ENCODE measurements around the gene UGGT1.
A peak's percentile ranks its signal among the peaks of the same experiment; 100 is the strongest.

Gene UGGT1, protein sequence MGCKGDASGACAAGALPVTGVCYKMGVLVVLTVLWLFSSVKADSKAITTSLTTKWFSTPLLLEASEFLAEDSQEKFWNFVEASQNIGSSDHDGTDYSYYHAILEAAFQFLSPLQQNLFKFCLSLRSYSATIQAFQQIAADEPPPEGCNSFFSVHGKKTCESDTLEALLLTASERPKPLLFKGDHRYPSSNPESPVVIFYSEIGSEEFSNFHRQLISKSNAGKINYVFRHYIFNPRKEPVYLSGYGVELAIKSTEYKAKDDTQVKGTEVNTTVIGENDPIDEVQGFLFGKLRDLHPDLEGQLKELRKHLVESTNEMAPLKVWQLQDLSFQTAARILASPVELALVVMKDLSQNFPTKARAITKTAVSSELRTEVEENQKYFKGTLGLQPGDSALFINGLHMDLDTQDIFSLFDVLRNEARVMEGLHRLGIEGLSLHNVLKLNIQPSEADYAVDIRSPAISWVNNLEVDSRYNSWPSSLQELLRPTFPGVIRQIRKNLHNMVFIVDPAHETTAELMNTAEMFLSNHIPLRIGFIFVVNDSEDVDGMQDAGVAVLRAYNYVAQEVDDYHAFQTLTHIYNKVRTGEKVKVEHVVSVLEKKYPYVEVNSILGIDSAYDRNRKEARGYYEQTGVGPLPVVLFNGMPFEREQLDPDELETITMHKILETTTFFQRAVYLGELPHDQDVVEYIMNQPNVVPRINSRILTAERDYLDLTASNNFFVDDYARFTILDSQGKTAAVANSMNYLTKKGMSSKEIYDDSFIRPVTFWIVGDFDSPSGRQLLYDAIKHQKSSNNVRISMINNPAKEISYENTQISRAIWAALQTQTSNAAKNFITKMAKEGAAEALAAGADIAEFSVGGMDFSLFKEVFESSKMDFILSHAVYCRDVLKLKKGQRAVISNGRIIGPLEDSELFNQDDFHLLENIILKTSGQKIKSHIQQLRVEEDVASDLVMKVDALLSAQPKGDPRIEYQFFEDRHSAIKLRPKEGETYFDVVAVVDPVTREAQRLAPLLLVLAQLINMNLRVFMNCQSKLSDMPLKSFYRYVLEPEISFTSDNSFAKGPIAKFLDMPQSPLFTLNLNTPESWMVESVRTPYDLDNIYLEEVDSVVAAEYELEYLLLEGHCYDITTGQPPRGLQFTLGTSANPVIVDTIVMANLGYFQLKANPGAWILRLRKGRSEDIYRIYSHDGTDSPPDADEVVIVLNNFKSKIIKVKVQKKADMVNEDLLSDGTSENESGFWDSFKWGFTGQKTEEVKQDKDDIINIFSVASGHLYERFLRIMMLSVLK (N-terminal part only)

DNA sequence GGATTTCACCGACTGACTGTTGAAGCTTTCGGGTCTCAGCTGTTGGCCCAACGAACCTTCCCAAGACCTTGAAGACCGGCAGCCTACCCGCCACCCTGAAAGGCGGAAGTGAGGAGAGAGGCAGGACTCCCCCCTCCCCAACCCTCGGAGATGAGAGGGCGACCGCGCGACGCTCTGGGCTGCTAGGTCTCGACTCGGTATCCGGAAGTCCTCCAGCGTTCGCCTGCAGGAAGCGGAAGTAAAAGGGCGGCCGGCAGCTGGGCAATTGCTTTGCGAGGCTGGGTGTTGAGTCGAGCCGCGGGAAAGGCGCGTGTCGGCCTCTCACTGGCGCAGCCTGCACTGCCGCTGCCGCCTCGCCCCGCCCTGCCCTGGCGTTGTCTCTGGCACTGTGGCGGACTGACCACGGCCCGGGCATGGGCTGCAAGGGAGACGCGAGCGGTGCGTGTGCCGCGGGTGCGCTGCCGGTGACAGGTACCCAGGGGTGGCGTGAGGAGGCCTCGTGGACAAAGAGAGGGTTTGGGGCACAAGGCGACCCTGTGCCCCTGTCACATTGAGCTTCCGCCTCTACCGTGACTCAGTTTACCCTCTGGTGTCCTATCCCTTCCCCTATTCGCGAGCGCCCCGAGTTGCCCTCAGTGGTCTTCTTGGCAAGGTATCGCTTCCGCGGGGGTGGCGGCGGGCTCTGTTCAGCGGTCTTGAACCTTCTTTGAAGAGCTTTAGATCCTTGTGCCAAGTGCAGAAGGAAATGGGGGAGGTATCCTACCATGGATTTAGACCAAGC lies at the start of gene UGGT1:
UGGT1 (plus strand) TSS at position 256 of the 781 bp plus-strand sequence; CDS start at position 414, 158 bp downstream.
- peak; percentile 84 for DNase-seq (ENCODE audit: low read depth)

DNA sequence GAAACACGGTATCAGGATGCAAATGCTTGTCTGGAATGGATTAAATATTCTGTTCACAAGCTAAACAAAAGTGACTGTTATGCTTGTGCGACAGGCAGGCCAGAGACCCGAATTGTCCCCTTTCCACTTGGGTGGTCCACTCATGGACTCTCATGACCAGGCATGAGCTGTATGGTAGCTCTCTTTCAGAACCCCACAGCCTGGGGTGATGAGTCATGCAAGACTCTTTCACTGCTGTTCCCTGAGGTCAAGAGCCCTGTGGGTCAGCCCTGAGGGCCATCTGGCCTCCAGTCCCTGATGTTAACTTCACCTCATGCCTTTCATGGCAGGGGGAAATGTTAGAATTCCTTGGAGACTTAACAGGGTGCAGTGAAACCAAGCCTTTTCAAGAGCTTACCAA lies 49.4 kb upstream of the UGGT1 start:
- no peak for DNase-seq (ENCODE audit: low read depth)

DNA sequence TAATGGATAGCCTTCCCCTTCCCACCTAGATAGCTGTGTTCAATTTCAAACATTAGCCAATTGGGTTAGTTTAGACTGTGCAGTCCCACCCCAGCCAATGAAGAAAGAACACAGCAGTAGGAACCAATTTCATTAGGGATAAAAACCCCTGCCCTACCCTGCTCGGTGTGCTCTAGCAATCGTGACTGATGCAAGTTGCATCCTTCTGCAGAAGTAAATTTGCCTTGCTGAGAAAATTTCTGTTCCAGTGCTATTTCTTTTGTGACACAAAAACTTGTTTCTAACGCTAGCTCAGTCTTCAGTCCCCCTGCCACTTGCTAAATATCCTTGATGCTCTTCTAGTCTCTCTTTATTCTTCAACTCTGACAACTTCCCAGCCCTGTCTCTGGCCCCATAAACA lies 48.0 kb upstream of the UGGT1 start:
- DNase-seq (ENCODE audit: low read depth) = no peak

DNA sequence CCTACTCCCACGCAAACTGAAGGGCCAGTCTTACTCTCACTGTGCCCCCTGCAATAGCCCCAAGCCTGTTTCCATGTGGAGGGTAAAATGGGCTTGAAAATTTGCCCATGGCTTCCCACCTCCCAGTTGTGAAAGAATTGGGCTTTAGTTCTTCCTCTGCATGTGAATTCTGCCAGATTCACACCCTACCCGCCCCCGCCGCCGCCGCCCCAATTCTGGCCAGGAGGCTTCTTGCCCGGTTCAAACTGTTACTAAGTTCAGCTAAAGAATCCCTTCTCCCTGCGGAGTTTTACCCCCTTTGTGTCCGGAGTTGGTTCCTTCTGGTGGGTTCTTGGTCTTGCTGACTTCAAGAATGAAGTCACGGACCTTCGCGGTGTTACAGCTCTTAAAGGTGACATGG lies 37.7 kb upstream of the UGGT1 start:
- DNase-seq (ENCODE audit: low read depth) = no peak

DNA sequence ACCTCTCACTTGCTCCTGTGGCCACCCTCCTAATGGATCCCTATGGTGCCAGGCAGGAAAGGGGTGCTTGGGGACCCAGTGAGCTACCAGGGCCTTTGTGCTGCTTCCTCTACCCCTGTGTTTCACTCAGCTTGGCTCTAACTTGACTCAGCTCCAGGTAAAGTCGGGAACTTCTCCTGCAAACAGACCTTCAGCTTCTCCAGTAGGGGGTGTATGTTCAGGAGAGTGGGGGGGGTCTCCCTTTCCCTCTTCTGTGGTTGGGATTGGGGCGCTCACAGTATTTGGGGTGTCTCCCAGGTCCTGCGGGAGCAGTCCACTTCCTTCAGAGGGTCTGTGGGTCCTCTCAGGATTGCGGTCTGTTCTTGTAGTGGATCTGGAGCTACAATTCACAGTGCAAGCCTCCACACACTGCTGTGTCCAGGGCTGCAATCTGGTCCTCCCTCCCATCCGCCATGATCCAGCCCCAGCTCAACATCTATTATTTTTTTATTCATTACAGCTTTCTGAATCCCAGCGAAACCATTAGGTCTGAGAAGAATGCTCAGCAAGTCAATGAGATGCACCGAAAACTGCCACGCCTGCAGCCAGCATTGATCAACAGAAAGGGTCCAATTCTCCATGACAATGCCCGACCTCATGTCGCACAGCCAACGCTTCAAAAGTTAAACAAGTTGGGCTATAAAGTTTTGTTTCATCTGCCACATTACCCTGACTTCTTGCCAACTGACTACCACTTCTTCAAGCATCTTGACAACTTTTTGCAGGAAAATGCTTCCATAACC lies 36.7 kb upstream of the UGGT1 start:
- no peak for DNase-seq (ENCODE audit: low read depth)

DNA sequence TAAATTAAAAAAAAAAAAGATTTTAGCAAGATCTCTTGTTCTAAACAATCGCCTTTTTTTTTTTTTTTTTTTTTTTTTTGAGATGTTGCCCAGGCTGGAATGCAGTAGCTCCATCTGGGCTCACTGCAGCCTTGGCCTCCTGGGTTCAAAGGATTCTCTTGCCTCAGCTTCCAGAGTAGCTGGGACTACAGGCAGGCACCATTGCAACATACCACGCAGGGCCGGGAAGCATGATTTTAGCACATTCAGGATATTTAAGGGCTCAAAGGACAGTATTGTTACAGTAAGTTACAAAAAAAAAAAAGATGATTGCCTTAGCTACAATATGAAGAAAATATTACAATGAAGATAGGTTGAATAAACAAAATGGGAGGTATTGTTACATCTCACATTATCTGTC lies 33.7 kb upstream of the UGGT1 start:
- no peak for DNase-seq (ENCODE audit: low read depth)

DNA sequence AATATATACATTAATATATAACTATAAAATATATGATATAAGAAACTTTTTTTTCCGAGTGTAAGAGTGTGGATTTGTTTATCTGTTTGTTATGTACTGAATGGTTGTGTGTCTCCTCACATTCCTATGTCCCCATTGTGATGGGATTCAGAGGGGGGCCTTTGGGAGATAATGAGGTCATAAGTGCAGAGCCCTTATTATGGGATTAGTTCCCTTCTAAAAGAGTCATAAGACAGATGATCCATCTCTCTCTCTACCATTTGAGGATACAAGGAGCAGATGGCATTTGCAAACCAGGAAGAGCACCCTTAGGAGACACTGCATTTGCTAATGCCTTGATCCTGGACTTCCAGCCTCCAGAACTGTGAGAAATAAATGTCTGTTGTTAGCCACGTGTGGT lies 32.9 kb upstream of the UGGT1 start:
- DNase-seq (ENCODE audit: low read depth) = no peak

DNA sequence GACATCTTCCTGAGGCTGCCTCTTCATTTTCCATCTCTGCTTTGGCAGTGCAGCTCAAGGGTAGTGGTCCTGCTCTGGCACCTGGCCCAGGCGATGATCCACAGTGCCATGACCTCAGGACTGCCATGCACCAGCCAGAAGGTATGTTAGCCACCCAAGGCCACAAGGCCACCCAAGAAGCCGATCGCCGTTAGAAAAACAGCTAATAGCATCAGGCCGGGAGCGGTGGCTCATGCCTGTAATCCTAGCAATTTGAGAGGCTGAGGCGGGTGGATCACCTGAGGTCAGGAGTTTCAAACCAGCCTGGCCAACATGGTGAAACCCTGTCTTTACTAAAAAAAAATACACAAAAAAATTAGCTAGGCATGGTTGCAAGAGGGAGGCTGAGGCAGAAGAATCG lies 28.4 kb upstream of the UGGT1 start:
- no peak for DNase-seq (ENCODE audit: low read depth)

DNA sequence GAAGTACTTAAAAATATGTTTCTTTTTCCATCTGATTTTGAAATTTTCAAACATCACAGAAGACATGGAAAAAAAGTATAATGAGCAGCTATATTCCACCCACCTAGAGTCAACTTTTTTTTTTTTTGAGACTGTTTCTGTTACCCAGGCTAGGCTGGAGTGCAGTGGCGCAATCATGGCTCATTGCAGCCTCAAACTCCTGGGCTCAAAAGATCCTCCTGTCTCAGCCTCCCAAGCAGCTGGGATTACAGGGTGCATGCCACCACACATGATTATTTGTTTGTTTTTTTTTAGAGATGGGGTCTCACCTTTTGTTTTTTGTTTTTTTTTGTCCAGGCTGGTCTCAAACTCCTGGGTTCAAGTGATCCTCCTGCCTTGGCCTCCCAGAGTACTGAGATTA lies 26.6 kb upstream of the UGGT1 start:
- DNase-seq (ENCODE audit: low read depth) = no peak

DNA sequence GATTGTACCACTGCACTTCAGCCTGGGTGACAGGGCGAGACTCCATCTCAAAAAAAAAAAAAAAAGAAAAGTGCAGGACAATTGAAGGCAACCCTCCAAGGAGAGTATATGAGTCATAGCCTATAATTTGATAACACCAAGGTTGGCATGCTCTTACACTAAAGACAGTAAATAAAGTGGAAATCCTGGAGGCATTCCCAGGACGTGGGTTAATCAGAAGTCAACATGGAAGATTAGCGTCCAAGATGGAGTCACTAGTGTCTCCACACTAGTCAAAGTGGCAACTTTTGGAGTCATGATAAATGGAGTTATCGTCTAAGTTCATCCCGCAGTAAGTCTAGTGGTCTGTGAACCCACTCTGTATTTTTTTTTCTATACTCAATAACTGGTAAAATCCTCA lies 21.2 kb upstream of the UGGT1 start:
- no peak for DNase-seq (ENCODE audit: low read depth)

DNA sequence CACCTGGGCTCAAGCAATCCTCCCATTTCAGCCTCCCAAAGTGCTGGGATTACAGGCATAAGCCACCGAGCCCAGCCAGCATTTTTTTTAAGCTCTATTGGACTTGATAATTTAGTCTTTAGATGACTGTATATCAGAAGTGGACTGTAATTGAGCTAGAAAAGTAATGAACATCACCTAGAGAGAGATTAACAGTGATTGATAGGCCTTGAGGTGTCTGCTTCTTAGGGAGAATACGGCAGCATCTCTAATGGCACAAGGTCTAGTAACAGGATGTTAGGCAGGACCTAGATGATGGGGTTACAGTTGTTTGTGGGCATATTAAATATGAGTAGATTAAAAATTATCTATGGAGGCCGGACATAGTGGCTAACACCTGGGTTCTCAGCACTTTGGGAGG lies 17.7 kb upstream of the UGGT1 start:
- DNase-seq (ENCODE audit: low read depth) = no peak

DNA sequence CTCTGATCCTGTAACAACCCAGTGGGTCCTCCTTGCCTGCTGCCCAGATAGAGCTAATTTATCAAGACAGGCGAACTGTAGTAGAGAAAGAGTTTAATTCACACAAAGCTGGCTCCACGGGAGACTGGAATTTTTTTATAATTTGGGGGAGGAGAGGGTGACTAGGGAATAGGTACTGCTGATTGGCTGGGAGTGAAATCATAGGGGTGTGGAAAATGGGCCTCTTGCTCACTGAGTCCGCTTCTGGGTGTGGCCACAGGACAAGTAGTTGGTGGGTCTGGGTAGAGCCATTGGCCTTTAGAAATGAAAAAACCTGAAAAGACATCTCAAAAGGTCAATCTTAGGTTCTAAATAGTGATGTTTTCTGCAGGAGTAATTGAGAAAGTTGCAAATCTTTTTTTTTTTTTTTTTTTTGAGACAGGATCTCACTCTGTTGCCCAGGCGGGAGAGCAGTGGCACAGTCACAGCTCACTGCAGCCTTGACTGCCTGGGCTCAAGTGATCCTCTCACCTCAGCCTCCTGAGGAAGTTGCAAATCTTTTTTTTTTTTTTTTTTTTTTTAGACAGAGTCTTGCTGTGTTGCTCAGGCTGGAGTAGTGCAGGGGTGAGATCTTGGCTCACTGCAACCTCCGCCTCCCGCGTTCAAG lies 14.4 kb upstream of the UGGT1 start:
- no peak for DNase-seq (ENCODE audit: low read depth)

DNA sequence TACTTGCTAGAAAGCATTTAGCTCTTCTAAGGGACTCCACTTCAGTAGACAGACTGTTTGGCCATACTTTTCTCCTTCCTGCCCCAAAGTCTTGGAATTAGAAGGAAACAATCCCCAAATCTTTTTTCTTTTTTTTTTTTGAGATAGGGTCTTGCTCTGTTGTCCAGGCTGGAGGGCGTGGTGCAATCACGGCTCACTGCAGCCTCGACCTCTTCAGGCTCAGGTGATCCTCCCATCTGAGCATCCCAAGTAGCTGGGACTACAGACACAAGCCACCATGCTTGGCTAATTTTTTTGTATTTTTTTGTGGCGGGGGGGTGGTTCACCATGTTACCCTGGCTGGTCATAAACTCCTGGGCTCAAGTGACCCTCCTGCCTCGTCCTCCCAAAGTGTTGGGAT lies 6.2 kb upstream of the UGGT1 start:
- DNase-seq (ENCODE audit: low read depth) = no peak

DNA sequence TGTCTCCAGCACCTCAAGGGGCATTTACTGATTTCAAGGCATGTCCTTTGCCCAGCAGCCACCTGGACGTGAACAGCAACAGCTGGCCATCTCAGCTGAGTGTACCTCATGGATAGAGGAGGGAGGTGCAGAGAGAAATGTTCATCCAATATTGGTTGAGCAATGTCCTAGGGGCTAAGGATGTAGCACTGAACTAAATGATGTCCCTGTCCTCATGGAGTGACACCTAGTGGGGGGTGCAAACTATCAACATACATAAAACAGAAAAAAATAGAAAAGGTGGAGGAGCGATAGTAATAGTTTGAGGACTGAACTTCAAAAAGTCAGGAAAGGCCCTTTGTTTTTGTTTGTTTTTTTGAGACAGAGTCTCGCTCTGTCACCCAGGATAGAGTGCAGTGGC lies 4.8 kb upstream of the UGGT1 start:
- no peak for DNase-seq (ENCODE audit: low read depth)

DNA sequence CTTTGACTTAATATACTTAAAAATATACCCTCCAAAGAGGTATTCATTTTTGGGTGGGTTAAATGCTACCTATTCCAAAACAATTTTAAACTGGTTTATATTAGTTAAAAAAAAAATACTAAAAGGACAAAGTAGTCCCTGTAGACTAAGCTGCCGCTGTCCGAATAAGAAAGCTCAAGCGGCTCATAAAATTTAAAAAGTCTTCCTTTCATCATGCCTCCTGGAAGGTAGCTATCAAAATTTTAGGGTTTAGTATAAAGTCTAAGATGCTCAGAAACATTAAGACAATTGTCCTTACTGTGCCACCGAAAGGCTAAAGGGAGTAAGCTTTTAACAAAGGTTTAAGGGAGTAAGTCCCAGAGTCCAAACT lies 440 bp upstream of the UGGT1 start:
- DNase-seq (ENCODE audit: low read depth) = no peak

DNA sequence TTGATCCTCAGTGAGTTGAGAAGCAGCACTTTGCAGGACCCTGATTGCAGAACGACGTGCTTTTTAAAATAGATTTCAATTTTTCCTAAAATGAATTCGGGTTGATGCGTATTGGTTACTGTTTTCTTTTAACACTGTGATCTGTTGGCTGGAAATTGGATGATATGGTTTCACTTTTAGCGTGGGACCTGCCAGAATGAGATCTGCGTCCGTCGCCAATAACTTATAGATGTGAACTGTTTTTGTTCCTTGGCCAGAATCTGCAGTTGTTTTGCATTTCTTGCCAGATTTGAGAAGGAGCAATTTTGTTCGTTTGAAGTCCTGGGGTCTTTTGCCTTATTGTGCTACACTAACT lies 703 bp downstream of the UGGT1 start:
- no peak for DNase-seq (ENCODE audit: low read depth)

DNA sequence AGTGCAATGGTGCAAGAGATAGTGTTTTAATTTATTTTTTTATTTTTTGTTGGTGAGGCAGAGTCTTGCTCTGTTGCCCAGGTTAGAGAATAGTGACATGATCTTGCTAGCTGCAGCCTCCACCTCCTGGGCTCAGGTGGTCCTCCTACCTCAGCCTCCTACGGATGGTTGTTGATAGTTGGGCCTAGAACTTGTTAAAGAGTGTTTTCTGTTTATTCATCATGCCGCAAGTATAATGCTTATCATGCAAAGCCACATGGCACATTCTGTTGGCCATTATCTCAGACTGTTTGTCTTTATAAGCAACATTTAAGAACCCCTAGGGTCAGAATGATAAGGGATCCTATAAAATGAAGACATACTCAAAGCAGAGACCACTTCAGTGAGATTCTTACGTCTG lies 1.7 kb downstream of the UGGT1 start:
- DNase-seq (ENCODE audit: low read depth) = no peak

DNA sequence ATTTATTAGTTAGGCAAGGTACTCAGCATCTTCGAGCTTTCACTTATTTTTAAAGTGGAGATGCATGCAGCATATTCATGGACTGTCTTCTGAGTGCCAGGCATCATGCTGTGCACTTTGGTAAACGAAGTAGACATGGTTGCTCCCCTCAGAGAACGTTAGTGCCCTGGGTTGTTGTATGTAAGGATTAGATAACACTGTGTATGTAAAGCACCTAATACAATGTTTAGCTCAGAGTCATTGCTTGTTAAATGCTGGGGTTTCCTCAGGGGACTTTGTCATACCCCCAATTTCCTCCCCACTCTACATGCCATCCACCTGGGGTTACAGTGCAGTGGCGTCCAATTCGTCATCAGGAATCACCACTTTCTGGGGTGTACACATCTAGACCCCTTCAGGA lies 2.8 kb downstream of the UGGT1 start:
- no peak for DNase-seq (ENCODE audit: low read depth)

DNA sequence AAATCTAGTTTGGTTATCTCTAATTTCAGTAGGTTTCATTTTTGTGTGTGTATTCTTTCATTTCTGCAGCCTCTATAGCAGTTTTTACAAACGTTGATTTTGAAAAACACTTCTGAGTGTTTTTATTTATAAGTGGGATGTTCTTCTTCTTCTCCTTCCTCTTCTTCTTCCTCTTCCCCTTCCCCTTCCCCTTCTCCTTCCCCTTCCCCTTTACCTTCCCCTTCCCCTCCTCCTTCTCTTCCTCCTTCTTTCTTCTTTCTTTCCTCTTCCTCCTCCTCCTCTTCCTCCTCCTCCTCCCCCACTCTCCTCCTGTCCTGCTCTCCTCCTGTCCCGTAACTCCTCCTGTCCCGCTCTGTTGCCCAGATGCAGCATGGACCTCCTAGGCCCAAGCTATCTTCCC lies 4.2 kb downstream of the UGGT1 start:
- DNase-seq (ENCODE audit: low read depth) = no peak

DNA sequence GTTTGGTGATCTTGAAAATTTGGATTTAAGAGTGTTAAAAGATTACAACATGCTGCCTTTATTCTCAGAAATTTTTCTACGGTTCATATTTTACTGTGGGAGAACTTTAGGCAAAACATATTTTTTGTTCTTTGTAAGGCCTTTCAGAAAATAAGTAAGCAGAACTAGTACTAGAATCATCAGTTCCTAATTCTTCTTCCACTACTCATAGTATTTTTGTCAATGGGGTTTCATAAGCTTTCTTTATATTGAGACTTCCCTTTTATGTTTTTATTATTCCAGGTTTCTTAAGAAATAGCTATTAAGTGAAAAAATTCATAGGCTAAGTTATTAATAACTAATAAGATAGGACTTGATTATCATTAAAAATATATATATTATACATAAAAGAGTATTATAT lies 12.4 kb downstream of the UGGT1 start:
- DNase-seq (ENCODE audit: low read depth) = no peak

DNA sequence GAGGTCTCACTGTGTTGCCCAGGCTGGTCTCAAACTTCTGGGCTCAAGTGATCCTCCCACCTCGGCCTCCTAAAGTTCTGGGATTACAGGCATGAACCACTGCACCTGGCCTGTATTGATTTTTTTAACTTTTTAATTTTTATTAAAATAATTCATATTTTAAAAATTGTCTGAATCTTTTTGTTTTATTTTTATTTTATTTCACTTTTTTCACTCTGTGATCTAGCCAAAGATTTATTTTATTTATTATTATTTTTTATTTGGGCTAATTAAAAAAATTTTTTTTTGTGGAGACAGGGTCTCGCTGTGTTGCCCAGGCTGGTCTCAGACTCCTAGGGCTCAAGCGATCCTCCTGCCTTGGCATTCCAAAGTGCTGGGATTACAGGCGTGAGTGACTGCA lies 14.1 kb downstream of the UGGT1 start:
- DNase-seq (ENCODE audit: low read depth) = no peak

Measured in CMK (cell line).